HL-60 (cell line): Measurements from ENCODE around the gene SEC14L5.

Source experiments
- DNase-seq, 2 experiments: peaks; one replicate each; pipeline ENCODE4 v3.0.0-alpha.2; 2010 to 2020; ENCODE audit warnings: low read depth in 1 of 2, low spot score in 1 of 2
- H3K27ac ChIP-seq: fragments of 250-450 bp; sonication (Bioruptor Pico); replicated peaks from 2 replicates; pipeline ENCODE4 v1.5.1; 2020; ENCODE audit warnings: mild to moderate bottlenecking, moderate library complexity
- H3K27me3 ChIP-seq: fragments of 250-450 bp; sonication (Bioruptor Pico); 2 replicates; pipeline ENCODE4 v1.5.1; 2021; ENCODE audit warnings: mild to moderate bottlenecking, moderate library complexity; ENCODE audit not compliant: insufficient read depth, poor library complexity, severe bottlenecking
- H3K4me3 ChIP-seq: replicated peaks from 2 replicates; pipeline ENCODE4 v1.5.1; 2011; ENCODE audit warnings: mild to moderate bottlenecking, control low read depth, low read length; ENCODE audit not compliant: insufficient read depth
- GABPA ChIP-seq: IDR thresholded peaks from 2 replicates; pipeline ENCODE4 v1.6.1; 2012; ENCODE audit warnings: low read depth
- POLR2AphosphoS5 ChIP-seq: IDR thresholded peaks from 2 replicates; pipeline ENCODE4 v1.6.1; 2012; ENCODE audit warnings: low read depth
- SPI1 ChIP-seq: IDR thresholded peaks from 2 replicates; pipeline ENCODE4 v1.6.1; 2012; ENCODE audit warnings: low read depth, mild to moderate bottlenecking, borderline replicate concordance
- TF ChIP-seq, protein P1 (sequence below): IDR thresholded peaks from 2 replicates; pipeline ENCODE4 v1.6.1; 2012; ENCODE audit warnings: low read depth; ENCODE audit not compliant: insufficient replicate concordance
- TF ChIP-seq, protein P2 (sequence below): IDR thresholded peaks from one replicate; pipeline ENCODE4 v1.5.1; 2011; ENCODE audit warnings: low read length, control low read depth, inconsistent platforms; ENCODE audit not compliant: insufficient read depth

SEC14L5 gene

DNA sequence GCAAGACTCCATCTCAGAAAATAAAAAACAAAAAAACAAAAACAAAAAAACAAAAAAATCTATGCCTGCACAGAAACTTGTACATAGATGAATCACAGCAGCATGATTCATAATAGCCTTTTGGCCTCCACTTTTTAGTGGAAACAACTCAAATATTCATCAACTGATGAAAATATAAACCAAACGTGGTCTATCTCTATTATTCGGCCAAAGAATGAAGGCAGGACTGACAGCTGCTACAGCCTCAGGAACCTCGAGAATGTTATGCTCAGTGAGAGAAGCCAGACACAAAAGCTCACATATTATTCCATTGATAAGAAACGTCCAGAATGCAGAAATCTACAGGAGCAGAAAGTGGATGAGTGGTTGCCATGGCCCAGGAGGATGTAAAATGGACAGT, 41.0 kb upstream of the SEC14L5 start:
- no peak for DNase-seq
- TF ChIP-seq, protein P1, sequence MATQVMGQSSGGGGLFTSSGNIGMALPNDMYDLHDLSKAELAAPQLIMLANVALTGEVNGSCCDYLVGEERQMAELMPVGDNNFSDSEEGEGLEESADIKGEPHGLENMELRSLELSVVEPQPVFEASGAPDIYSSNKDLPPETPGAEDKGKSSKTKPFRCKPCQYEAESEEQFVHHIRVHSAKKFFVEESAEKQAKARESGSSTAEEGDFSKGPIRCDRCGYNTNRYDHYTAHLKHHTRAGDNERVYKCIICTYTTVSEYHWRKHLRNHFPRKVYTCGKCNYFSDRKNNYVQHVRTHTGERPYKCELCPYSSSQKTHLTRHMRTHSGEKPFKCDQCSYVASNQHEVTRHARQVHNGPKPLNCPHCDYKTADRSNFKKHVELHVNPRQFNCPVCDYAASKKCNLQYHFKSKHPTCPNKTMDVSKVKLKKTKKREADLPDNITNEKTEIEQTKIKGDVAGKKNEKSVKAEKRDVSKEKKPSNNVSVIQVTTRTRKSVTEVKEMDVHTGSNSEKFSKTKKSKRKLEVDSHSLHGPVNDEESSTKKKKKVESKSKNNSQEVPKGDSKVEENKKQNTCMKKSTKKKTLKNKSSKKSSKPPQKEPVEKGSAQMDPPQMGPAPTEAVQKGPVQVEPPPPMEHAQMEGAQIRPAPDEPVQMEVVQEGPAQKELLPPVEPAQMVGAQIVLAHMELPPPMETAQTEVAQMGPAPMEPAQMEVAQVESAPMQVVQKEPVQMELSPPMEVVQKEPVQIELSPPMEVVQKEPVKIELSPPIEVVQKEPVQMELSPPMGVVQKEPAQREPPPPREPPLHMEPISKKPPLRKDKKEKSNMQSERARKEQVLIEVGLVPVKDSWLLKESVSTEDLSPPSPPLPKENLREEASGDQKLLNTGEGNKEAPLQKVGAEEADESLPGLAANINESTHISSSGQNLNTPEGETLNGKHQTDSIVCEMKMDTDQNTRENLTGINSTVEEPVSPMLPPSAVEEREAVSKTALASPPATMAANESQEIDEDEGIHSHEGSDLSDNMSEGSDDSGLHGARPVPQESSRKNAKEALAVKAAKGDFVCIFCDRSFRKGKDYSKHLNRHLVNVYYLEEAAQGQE, result no peak
- TF ChIP-seq SPI1, result no peak
- no peak for TF ChIP-seq GABPA
- TF ChIP-seq POLR2AphosphoS5, result no peak
- TF ChIP-seq, protein P2, sequence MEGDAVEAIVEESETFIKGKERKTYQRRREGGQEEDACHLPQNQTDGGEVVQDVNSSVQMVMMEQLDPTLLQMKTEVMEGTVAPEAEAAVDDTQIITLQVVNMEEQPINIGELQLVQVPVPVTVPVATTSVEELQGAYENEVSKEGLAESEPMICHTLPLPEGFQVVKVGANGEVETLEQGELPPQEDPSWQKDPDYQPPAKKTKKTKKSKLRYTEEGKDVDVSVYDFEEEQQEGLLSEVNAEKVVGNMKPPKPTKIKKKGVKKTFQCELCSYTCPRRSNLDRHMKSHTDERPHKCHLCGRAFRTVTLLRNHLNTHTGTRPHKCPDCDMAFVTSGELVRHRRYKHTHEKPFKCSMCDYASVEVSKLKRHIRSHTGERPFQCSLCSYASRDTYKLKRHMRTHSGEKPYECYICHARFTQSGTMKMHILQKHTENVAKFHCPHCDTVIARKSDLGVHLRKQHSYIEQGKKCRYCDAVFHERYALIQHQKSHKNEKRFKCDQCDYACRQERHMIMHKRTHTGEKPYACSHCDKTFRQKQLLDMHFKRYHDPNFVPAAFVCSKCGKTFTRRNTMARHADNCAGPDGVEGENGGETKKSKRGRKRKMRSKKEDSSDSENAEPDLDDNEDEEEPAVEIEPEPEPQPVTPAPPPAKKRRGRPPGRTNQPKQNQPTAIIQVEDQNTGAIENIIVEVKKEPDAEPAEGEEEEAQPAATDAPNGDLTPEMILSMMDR, result no peak
- no peak overlapping the region for H3K27ac ChIP-seq
- H3K4me3 ChIP-seq, result no peak overlapping the region
- H3K27me3 ChIP-seq, result no peaks in the 10 kb centered on the region

DNA sequence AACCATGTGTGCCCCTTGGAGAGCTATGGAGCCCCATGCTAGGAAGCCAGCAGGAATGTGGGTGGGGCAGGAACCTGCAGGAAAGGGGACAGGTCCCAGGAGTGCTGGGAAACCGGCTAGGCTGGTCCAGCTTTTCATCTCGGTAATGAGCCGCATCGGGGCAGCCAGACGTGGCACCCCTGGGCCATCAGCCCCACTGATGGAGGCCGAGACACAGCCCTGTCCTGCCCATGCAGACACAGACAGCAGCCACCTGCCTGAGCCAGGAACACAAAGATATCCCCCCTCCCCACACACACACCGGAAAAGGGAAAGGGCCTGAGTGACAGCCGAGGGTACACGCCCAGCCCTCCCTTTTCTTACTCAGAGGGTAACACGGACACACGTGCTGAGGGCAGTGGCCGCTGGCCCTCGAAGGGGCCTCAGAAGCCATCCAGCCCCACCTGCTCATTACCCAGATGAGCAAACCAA, 39.3 kb upstream of the SEC14L5 start:
- H3K27me3 ChIP-seq, result no peaks in the 10 kb centered on the region
- DNase-seq, result no peak
- no peak overlapping the region for H3K4me3 ChIP-seq
- TF ChIP-seq, protein P1, result no peak
- TF ChIP-seq, protein P2, result no peak
- TF ChIP-seq SPI1, result no peak
- no peak for TF ChIP-seq POLR2AphosphoS5
- TF ChIP-seq GABPA, result no peak
- H3K27ac ChIP-seq, result no peak overlapping the region

DNA sequence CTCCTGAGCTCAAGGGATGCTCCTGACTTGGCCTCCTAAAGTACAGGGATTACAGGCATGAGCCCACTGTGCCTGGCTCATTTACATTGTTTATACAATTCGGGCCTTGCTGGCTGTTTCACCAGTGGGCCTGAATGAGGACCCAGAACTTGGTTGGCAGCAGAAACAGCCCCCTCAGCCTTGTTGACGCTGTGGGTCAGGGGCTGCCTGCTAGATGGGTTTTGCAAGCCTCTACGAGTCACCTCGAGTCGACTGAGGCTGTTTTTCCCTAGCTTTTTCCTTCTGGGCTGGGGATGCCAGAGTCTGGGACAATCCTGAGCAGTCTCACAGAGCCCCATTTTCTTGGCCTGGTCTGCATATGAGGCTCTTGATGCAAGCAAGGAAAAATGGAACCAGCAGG, 37.3 kb upstream of the SEC14L5 start:
- H3K27ac ChIP-seq, result no peak overlapping the region
- DNase-seq, result no peak
- no peak overlapping the region for H3K4me3 ChIP-seq
- H3K27me3 ChIP-seq, result no peaks in the 10 kb centered on the region
- TF ChIP-seq, protein P2, result no peak
- TF ChIP-seq, protein P1, result no peak
- no peak for TF ChIP-seq GABPA
- TF ChIP-seq POLR2AphosphoS5, result no peak
- no peak for TF ChIP-seq SPI1
